HCT116 (cell line): ENCODE data around the gene TWIST2.

Experiments
- CEBPB ChIP-seq: IDR thresholded peaks from 2 replicates; pipeline ENCODE4 v1.6.1; 2012; ENCODE audit warnings: low read depth
- CTCF ChIP-seq, 3 experiments: fragments of 200-600 bp in 1 of 3; sonication (generic) in 1 of 3; IDR thresholded peaks in 2 of 3; conservative IDR thresholded peaks in 1 of 3; 2 replicates each; pipeline ENCODE4 v1.5.1; 2012 to 2017; ENCODE audit warnings: low read depth in 2 of 3, low read length in 2 of 3, antibody characterized with exemption in 1 of 3, borderline replicate concordance in 1 of 3, control low read depth in 1 of 3, mild to moderate bottlenecking in 1 of 3, mixed read lengths in 1 of 3, mixed run types in 1 of 3, moderate library complexity in 1 of 3; ENCODE audit not compliant: insufficient read depth in 1 of 3
- EZH2phosphoT487 ChIP-seq: fragments of 200-600 bp; IDR thresholded peaks from 2 replicates; pipeline ENCODE4 v1.6.1; 2018; ENCODE audit warnings: antibody characterized with exemption, borderline replicate concordance
- POLR2A ChIP-seq: IDR thresholded peaks from 2 replicates; pipeline ENCODE4 v1.7.0; 2011; ENCODE audit warnings: borderline replicate concordance; ENCODE audit not compliant: insufficient read depth, insufficient read length; ENCODE audit errors: extremely low read depth
- POLR2AphosphoS5 ChIP-seq: IDR thresholded peaks from 2 replicates; pipeline ENCODE4 v1.6.1; 2011; ENCODE audit warnings: mild to moderate bottlenecking, low read depth, low read length, moderate library complexity
- REST ChIP-seq: IDR thresholded peaks from 2 replicates; pipeline ENCODE4 v1.6.1; 2012; ENCODE audit warnings: low read depth
- SP1 ChIP-seq: IDR thresholded peaks from 2 replicates; pipeline ENCODE4 v1.6.1; 2012; ENCODE audit warnings: low read depth
- ZNF274 ChIP-seq: fragments of 200-500 bp; sonication (Bioruptor generic); IDR thresholded peaks from 2 replicates; pipeline ENCODE4 v1.6.1; 2014; ENCODE audit warnings: mild to moderate bottlenecking, low read depth, low read length, inconsistent platforms

GRCh38 chr2:238813109-238813508, 34.8 kb upstream of the TWIST2 start:
- TF ChIP-seq CTCF (IDR thresholded peaks at IDR 0.05 in 2 of 3, conservative IDR thresholded peaks at IDR 0.05 in 1 of 3; ENCODE audit: borderline replicate concordance in 1 of 3, insufficient read depth in 1 of 3, low read depth in 2 of 3, low read length in 2 of 3) (no peak), ZNF274 (no peak), POLR2AphosphoS5 (no peak), REST (no peak), CEBPB (no peak), EZH2phosphoT487 (no peak), SP1 (no peak), POLR2A (no peak)
